Smooth muscle cell (in vitro differentiated cells): ENCODE results near the gene NDUFV2. TPM values are rescaled to one million over a fixed set of nuclear protein-coding genes. Genes with fewer than 3 reads are reported as not detected.

Source experiments
- DNase-seq: peaks from one replicate; lab custom pipeline; 2025; ENCODE audit not compliant: unreplicated experiment; lab: John Stamatoyannopoulos, UW
- H2AFZ ChIP-seq: fragments of 200-600 bp; sonication (generic); 2 replicates; pipeline ENCODE4 v1.6.0; 2016; ENCODE audit warnings: antibody characterized with exemption, low read depth, mild to moderate bottlenecking
- H3F3A ChIP-seq: fragments of 200-600 bp; sonication (generic); 2 replicates; pipeline ENCODE4 v1.6.0; 2017; ENCODE audit warnings: antibody characterized with exemption, low read depth
- H3K27ac ChIP-seq: fragments of 200-600 bp; sonication (generic); 2 replicates; pipeline ENCODE4 v1.5.1; 2016; ENCODE audit warnings: low read depth, mild to moderate bottlenecking
- H3K27me3 ChIP-seq: fragments of 200-600 bp; sonication (generic); 2 replicates; pipeline ENCODE4 v1.6.1; 2016; ENCODE audit warnings: low read depth, mild to moderate bottlenecking
- H3K36me3 ChIP-seq: fragments of 200-600 bp; sonication (generic); 2 replicates; pipeline ENCODE4 v1.5.1; 2016; ENCODE audit warnings: low read depth
- H3K4me1 ChIP-seq: fragments of 200-600 bp; sonication (generic); 2 replicates; pipeline ENCODE4 v1.5.1; 2016; ENCODE audit warnings: low read depth
- H3K4me2 ChIP-seq: fragments of 200-600 bp; sonication (generic); 2 replicates; pipeline ENCODE4 v1.6.0; 2016; ENCODE audit warnings: mild to moderate bottlenecking
- H3K4me3 ChIP-seq: fragments of 200-600 bp; sonication (generic); 2 replicates; pipeline ENCODE4 v1.5.1; 2016; ENCODE audit warnings: mild to moderate bottlenecking
- H3K79me2 ChIP-seq: fragments of 200-600 bp; sonication (generic); 2 replicates; pipeline ENCODE4 v1.6.0; 2016; ENCODE audit warnings: low read depth, mild to moderate bottlenecking
- H3K9ac ChIP-seq: fragments of 200-600 bp; sonication (generic); 2 replicates; pipeline ENCODE4 v1.6.0; 2016; ENCODE audit warnings: low read depth
- H3K9me3 ChIP-seq: fragments of 200-600 bp; sonication (generic); replicated peaks from 2 replicates; pipeline ENCODE4 v1.5.1; 2016; ENCODE audit warnings: low read depth
- H4K20me1 ChIP-seq: fragments of 200-600 bp; sonication (generic); 2 replicates; pipeline ENCODE4 v1.6.0; 2016; ENCODE audit warnings: low read depth
- CTCF ChIP-seq: fragments of 200-600 bp; sonication (generic); IDR thresholded peaks from 2 replicates; pipeline ENCODE4 v1.5.1; 2017; ENCODE audit warnings: borderline replicate concordance, mild to moderate bottlenecking, antibody characterized with exemption; ENCODE audit not compliant: insufficient read depth, poor library complexity, severe bottlenecking
- WGBS: methylation state at CpG from one replicate; pipeline ENCODE4 v1.1.7; 2016; ENCODE audit warnings: low lambda C conversion rate; 5-methylcytosine and 5-hydroxymethylcytosine counted together
- polyA plus RNA-seq: library from polyadenylated mRNA; unstranded; fragments of >200 nt; fragmentation: Nextera tagmentation; extraction: Ambion mirVana; gene quantifications from 2 replicates; pipeline ENCODE4 v1.2.1, GENCODE V29; 2016
- total RNA-seq: library from RNA; depleted of rRNA; stranded (reverse); fragments of >200 nt; gene quantifications from 2 replicates; pipeline ENCODE4 v1.2.3, GENCODE V29; 2014

The NDUFV2 gene
- total and polyA plus RNA-seq, 2 experiments from 2014 or later: 117 to 200 TPM

GRCh38 chr18:9120796-9121195 is 18.3 kb downstream of the NDUFV2 start:
- peaks cover 4% of the 10 kb centered on the region for H3F3A ChIP-seq
- no peak overlapping the region for H3K9ac ChIP-seq
- H3K27me3 ChIP-seq: no peaks in the 10 kb centered on the region
- no peak overlapping the region for H3K4me3 ChIP-seq
- WGBS: 97% methylated on average over 1 of the region's 1 CpG
- H3K4me1 ChIP-seq: no peaks in the 10 kb centered on the region
- H2AFZ ChIP-seq: no peak overlapping the region
- no peak overlapping the region for H3K27ac ChIP-seq
- H4K20me1 ChIP-seq: peaks cover 84% of the 10 kb centered on the region
- no peak overlapping the region for H3K4me2 ChIP-seq
- DNase-seq: no peak
- H3K36me3 ChIP-seq: peaks cover 25% of the 10 kb centered on the region
- H3K79me2 ChIP-seq: peaks cover 82% of the 10 kb centered on the region
- H3K9me3 ChIP-seq: no peaks in the 10 kb centered on the region
- TF ChIP-seq CTCF: no peak

GRCh38 chr18:9123520-9123919 is 21.0 kb downstream of the NDUFV2 start:
- no peak overlapping the region for H3K4me2 ChIP-seq
- DNase-seq: no peak
- no peaks in the 10 kb centered on the region for H3K4me1 ChIP-seq
- no peak overlapping the region for H3K9ac ChIP-seq
- no peak overlapping the region for H2AFZ ChIP-seq
- H3K79me2 ChIP-seq: peaks cover 70% of the 10 kb centered on the region
- no peak for TF ChIP-seq CTCF
- H3K27ac ChIP-seq: no peak overlapping the region
- peaks cover 64% of the 10 kb centered on the region for H4K20me1 ChIP-seq
- H3K9me3 ChIP-seq: no peaks in the 10 kb centered on the region
- H3K36me3 ChIP-seq: peaks cover 25% of the 10 kb centered on the region
- H3K27me3 ChIP-seq: no peaks in the 10 kb centered on the region
- H3F3A ChIP-seq: peaks cover 12% of the 10 kb centered on the region
- H3K4me3 ChIP-seq: no peak overlapping the region
- 98% methylated on average over 2 of the region's 2 CpGs for whole genome bisulfite sequencing

GRCh38 chr18:9124824-9125223 is 22.3 kb downstream of the NDUFV2 start:
- no peak overlapping the region for H3K9ac ChIP-seq
- H3K4me1 ChIP-seq: no peaks in the 10 kb centered on the region
- no peak overlapping the region for H3K4me3 ChIP-seq
- no peak overlapping the region for H2AFZ ChIP-seq
- WGBS: 71% methylated on average over 1 of the region's 1 CpG
- no peaks in the 10 kb centered on the region for H3K27me3 ChIP-seq
- peaks cover 54% of the 10 kb centered on the region for H4K20me1 ChIP-seq
- H3K27ac ChIP-seq: no peak overlapping the region
- H3F3A ChIP-seq: peaks cover 16% of the 10 kb centered on the region
- H3K36me3 ChIP-seq: peaks cover 24% of the 10 kb centered on the region
- DNase-seq: no peak
- no peak overlapping the region for H3K4me2 ChIP-seq
- TF ChIP-seq CTCF: no peak
- peaks cover 58% of the 10 kb centered on the region for H3K79me2 ChIP-seq
- no peaks in the 10 kb centered on the region for H3K9me3 ChIP-seq

GRCh38 chr18:9126337-9126736 is 23.8 kb downstream of the NDUFV2 start:
- no peak overlapping the region for H3K4me2 ChIP-seq
- peaks cover 47% of the 10 kb centered on the region for H4K20me1 ChIP-seq
- no peak overlapping the region for H2AFZ ChIP-seq
- peaks cover 19% of the 10 kb centered on the region for H3K36me3 ChIP-seq
- no peaks in the 10 kb centered on the region for H3K4me1 ChIP-seq
- no peaks in the 10 kb centered on the region for H3K27me3 ChIP-seq
- no peak overlapping the region for H3K9ac ChIP-seq
- TF ChIP-seq CTCF: no peak
- H3K4me3 ChIP-seq: no peak overlapping the region
- no peak for DNase-seq
- H3K79me2 ChIP-seq: peaks cover 47% of the 10 kb centered on the region
- 94% methylated on average over 3 of the region's 3 CpGs for WGBS
- H3K27ac ChIP-seq: no peak overlapping the region
- no peaks in the 10 kb centered on the region for H3K9me3 ChIP-seq
- H3F3A ChIP-seq: peaks cover 30% of the 10 kb centered on the region
